ENCODE results near the gene RHO. TPM values are rescaled to one million over a fixed set of nuclear protein-coding genes. Genes with fewer than 3 reads are reported as not detected.
"Not testable (repeated sequence)": the region's sequence is repeated elsewhere in the genome, so short reads cannot be mapped to it uniquely, and the experiment has no call there.

Gene RHO
- total and polyA plus RNA-seq, 4 donors: 0.06 TPM; not detected in 3

DNA sequence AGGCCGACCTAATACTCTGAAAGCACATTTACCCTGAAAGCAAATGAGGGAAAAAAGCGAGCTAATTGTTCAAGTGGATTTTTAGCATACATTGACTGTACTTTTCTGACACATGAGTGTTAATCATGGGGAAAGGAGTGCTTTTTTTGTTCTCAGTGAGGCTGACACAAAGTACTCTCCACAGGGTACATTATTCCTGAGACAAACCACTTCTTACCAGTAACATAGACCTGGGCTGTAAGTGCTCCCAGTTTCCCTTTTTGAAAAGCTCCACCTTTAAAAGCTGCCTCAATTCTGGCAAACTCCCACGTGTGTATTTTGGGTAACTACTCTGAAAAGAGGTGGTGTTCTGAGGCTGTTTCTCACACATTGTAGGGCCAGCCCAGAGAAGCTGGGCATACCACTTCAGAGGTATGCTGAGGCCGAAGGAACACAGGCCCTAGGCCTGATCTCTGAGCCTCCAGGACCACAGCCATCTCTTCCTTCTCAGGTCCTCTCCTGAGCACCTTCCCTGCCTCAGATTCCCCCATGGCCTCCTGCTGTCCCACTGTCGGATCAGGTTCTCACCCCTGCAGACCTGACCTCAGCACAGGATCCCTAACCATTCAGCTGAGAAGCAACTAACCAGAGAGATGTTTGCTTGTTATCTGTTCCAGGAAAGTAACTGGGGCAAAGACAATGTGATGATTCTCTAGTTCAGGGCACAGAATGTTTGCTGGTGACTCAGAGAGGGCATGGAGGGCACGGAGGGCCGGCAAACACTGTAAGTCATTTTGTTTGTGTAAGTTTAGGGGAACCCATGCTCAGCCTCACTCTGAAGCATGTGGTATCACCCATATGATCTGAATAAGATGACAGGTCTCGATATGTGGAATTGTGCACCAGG, 29.6 kb upstream of the RHO start:
- Histone ChIP-seq H3K4me1 (ENCODE audit: control insufficient read depth, insufficient read depth, low read length) (peaks cover 11% of the 10 kb centered on the region), H3K36me3 (ENCODE audit: control insufficient read depth, insufficient read depth, low read length) (peaks cover 45% of the 10 kb centered on the region)
- H3K9me3 ChIP-seq (ENCODE audit: control insufficient read depth, insufficient read depth, low read length); H3K27ac ChIP-seq (ENCODE audit: low read depth, low read length); H3K27me3 ChIP-seq (ENCODE audit: control insufficient read depth, insufficient read depth, low read length); H3K4me3 ChIP-seq (ENCODE audit: low read depth, low read length); DNase-seq (ENCODE audit: low read depth in 4 of 6, low spot score in 6 of 6): not testable (repeated sequence)
- 100% methylated on average over 1 of the region's 8 CpGs for WGBS (ENCODE audit: insufficient coverage)

DNA sequence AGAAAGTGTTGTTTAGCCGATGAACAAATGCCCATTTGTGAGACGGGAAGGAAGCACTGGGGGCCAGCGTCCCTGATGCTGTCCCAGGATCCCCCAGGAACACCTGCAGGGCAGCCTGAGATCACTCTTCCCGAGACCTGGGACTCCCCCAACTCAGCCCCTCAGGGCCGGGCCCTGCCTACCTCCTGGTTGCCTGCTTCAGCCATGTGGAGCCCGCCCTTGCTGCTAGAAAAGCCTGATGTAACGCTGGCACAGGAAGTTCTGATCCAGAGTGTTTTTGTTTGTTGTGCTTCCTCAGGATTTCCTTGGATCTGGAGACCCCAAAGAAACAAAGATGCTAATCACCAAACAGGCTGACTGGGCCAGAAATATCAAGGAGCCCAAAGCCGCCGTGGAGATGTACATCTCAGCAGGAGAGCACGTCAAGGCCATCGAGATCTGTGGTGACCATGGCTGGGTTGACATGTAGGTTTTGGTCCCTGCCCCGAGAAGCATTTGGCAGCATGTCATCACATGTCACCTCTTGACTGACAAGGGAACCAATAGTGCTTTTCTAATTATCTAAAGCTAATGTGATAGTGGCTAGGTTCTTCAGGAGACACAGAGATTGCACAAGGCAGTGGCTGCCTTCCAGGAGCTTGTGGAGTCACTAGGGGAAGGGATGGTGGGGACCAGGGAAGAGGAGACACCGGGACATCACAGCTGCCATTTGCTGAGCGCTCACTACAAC, 28.7 kb upstream of the RHO start:
- Histone ChIP-seq H3K4me1 (ENCODE audit: control insufficient read depth, insufficient read depth, low read length) (peaks cover 11% of the 10 kb centered on the region), H3K36me3 (ENCODE audit: control insufficient read depth, insufficient read depth, low read length) (peaks cover 51% of the 10 kb centered on the region)
- not testable (repeated sequence) for H3K27me3 ChIP-seq (ENCODE audit: control insufficient read depth, insufficient read depth, low read length); H3K4me3 ChIP-seq (ENCODE audit: low read depth, low read length); H3K27ac ChIP-seq (ENCODE audit: low read depth, low read length); DNase-seq (ENCODE audit: low read depth in 4 of 6, low spot score in 6 of 6); H3K9me3 ChIP-seq (ENCODE audit: control insufficient read depth, insufficient read depth, low read length)
- 100% methylated on average over 5 of the region's 14 CpGs for WGBS (ENCODE audit: insufficient coverage)

DNA sequence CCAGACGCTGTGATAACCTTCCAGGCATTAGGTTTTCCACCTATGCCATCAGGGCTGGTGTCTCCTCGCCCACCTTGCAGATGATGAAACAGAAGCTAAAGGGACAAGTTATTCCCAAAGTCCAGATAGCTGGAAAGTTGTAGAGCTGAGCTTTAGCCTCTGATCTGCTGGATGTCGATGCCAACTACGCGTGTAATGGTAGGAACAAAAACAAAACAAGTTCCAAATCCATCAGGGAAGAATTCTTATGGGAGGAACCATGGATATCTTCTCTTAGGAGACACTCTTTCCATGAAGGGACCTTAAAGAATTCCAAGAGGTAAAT, 28.1 kb upstream of the RHO start:
- no peaks in the 10 kb centered on the region for H3K27me3 ChIP-seq (ENCODE audit: control insufficient read depth, insufficient read depth, low read length)
- no peak overlapping the region for H3K27ac ChIP-seq (ENCODE audit: low read depth, low read length)
- H3K4me3 ChIP-seq (ENCODE audit: low read depth, low read length): no peak overlapping the region
- no peaks in the 10 kb centered on the region for H3K9me3 ChIP-seq (ENCODE audit: control insufficient read depth, insufficient read depth, low read length)
- peaks cover 11% of the 10 kb centered on the region for H3K4me1 ChIP-seq (ENCODE audit: control insufficient read depth, insufficient read depth, low read length)
- DNase-seq (ENCODE audit: low read depth in 4 of 6, low spot score in 6 of 6): no peak
- H3K36me3 ChIP-seq (ENCODE audit: control insufficient read depth, insufficient read depth, low read length): peaks cover 50% of the 10 kb centered on the region
- 100% methylated on average over 2 of the region's 5 CpGs for WGBS (ENCODE audit: insufficient coverage)

DNA sequence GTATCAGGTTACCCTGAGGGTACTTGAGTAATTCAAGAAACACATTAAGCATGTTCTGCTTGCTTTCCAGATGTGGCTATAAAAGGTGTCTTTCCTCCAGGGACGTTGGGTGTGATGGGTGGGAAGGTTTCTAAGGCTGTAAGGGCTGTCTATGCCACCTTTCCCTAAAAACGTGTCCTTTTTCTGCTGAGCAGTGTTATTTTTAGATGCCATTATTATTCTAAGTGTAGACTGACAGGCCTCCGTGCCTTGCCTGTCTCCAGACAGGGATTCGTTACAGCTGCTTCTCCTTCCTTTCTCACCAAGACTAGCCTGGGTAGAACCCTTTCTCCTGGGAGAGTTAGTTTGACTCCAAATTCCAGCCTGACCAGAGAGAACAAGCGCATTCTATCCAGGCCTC, 26.8 kb upstream of the RHO start:
- H3K9me3 ChIP-seq (ENCODE audit: control insufficient read depth, insufficient read depth, low read length): no peaks in the 10 kb centered on the region
- no peak for DNase-seq (ENCODE audit: low read depth in 4 of 6, low spot score in 6 of 6)
- H3K4me3 ChIP-seq (ENCODE audit: low read depth, low read length): no peak overlapping the region
- peaks cover 43% of the 10 kb centered on the region for H3K36me3 ChIP-seq (ENCODE audit: control insufficient read depth, insufficient read depth, low read length)
- WGBS (ENCODE audit: insufficient coverage): 100% methylated on average over 1 of the region's 5 CpGs
- no peak overlapping the region for H3K27ac ChIP-seq (ENCODE audit: low read depth, low read length)
- peaks cover 21% of the 10 kb centered on the region for H3K4me1 ChIP-seq (ENCODE audit: control insufficient read depth, insufficient read depth, low read length)
- no peaks in the 10 kb centered on the region for H3K27me3 ChIP-seq (ENCODE audit: control insufficient read depth, insufficient read depth, low read length)

DNA sequence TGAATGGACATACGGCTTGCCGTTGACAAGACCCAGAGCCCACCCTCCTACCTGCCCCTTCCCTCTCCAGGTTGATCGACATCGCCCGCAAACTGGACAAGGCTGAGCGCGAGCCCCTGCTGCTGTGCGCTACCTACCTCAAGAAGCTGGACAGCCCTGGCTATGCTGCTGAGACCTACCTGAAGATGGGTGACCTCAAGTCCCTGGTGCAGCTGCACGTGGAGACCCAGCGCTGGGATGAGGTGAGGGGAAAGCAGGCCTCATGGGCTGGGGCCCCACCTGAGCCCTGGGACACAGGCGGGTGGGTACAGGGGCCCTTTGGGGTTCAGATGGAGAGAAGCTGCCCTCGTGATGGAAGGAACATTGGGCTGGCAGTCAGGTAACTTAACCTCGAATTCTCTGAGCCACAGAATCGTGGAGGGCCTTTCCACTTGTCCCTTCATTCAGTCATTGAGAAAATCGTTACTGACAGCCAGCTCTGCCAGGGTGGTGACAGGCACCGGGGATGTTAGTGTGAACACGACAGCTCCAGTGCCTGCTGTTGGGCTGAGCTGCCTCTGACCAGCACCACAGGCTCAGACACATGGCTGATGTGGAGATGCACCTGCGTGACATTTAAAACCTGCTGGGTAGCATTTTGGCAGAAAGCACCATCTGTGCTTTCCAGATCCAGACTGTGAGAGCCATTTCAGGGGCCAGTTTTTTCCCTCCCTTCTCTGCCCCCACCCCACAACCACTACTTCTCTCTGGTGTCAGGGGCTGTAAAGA, 25.6 kb upstream of the RHO start:
- peak in 1 of 6 donors; percentile 30 for DNase-seq (ENCODE audit: low read depth in 4 of 6, low spot score in 6 of 6)
- Histone ChIP-seq H3K4me1 (ENCODE audit: control insufficient read depth, insufficient read depth, low read length) (peaks cover 32% of the 10 kb centered on the region), H3K36me3 (ENCODE audit: control insufficient read depth, insufficient read depth, low read length) (peaks cover 42% of the 10 kb centered on the region), H3K4me3 (ENCODE audit: low read depth, low read length) (no peak overlapping the region), H3K9me3 (ENCODE audit: control insufficient read depth, insufficient read depth, low read length) (no peaks in the 10 kb centered on the region), H3K27ac (ENCODE audit: low read depth, low read length) (no peak overlapping the region), H3K27me3 (ENCODE audit: control insufficient read depth, insufficient read depth, low read length) (no peaks in the 10 kb centered on the region)
- WGBS (ENCODE audit: insufficient coverage): 89% methylated on average over 18 of the region's 18 CpGs

DNA sequence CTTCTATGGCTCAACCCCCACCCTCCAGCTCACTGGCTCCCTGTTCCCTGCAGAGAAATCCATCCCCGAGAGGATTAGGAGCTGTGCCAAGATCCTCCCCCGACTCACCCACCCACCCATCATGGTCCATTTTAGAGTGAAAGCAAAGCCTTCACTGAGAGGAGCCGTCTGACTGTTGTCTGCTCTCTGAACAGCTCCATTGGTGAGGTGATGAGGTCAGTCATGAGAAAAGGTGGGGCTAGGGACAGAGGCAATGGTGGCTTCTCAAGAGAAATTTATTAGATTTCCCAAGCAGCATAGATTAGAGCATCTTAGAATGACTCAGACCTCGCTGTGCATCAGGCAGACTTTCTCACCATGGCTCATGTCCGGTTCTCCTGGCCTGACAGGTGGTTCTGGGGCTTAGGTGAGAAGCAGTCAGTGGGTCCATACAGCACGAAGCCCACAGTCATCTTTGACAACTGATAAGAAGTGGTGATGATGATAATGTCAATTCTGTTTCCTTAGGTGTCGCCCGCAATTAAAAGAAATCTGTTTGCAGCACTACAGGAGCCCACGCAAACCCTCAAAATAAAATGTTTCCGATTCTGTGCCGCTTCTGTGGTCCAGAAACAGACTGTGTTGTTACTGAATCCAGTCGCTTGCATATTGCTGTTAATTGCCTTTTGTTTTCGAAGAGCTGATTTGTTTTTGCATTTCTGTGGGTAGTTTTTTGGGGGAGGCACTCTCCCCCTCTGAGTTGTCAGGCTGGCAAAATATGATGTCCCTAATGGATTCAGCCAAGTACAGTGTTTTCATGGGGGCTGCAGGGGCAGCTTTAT, 24.8 kb upstream of the RHO start:
- Histone ChIP-seq H3K27ac (ENCODE audit: low read depth, low read length) (no peak overlapping the region), H3K4me3 (ENCODE audit: low read depth, low read length) (no peak overlapping the region), H3K36me3 (ENCODE audit: control insufficient read depth, insufficient read depth, low read length) (peaks cover 40% of the 10 kb centered on the region)

DNA sequence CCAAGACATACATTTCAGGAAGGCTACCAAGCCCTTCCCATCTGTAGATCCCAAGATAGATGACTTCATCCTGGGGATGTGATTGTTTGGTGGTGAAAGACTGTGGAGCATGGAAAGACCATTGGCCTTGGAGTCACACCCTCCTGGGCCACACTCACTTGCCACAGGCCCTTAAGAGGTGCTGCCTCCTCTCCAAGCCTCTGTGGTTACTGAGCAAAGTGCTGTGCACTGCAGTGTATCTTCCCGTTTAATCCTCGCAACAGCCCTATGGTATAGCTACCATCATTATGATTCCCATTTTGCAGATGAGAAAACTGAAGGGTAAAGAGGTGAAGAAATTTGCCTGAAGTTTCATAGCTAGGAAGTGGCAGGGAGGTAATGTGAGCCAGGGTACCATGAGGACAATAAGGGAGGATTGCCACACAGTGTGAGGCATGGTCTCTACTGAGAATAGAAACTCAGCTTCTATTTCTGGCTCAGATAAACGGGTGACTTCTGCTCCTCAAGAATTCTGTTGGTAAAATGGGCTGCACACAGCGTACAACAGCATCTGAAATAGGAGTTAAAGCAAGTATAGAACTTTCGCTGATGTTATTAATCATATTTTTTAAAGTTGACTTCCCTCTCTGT, 23.9 kb upstream of the RHO start:
- Histone ChIP-seq H3K27me3 (ENCODE audit: control insufficient read depth, insufficient read depth, low read length) (no peaks in the 10 kb centered on the region), H3K4me3 (ENCODE audit: low read depth, low read length) (no peak overlapping the region), H3K27ac (ENCODE audit: low read depth, low read length) (no peak overlapping the region), H3K4me1 (ENCODE audit: control insufficient read depth, insufficient read depth, low read length) (peaks cover 32% of the 10 kb centered on the region), H3K36me3 (ENCODE audit: control insufficient read depth, insufficient read depth, low read length) (peaks cover 39% of the 10 kb centered on the region), H3K9me3 (ENCODE audit: control insufficient read depth, insufficient read depth, low read length) (no peaks in the 10 kb centered on the region)
- 80% methylated on average over 1 of the region's 5 CpGs for WGBS (ENCODE audit: insufficient coverage)
- DNase-seq (ENCODE audit: low read depth in 4 of 6, low spot score in 6 of 6): no peak

More for the DNA sequence above, 24.8 kb upstream of the RHO start:
- WGBS (ENCODE audit: insufficient coverage): 77% methylated on average over 12 of the region's 13 CpGs
- Histone ChIP-seq H3K27me3 (ENCODE audit: control insufficient read depth, insufficient read depth, low read length) (no peaks in the 10 kb centered on the region), H3K9me3 (ENCODE audit: control insufficient read depth, insufficient read depth, low read length) (no peaks in the 10 kb centered on the region), H3K4me1 (ENCODE audit: control insufficient read depth, insufficient read depth, low read length) (peaks cover 32% of the 10 kb centered on the region)
- peak in 1 of 6 donors; percentile 60 for DNase-seq (ENCODE audit: low read depth in 4 of 6, low spot score in 6 of 6)

DNA sequence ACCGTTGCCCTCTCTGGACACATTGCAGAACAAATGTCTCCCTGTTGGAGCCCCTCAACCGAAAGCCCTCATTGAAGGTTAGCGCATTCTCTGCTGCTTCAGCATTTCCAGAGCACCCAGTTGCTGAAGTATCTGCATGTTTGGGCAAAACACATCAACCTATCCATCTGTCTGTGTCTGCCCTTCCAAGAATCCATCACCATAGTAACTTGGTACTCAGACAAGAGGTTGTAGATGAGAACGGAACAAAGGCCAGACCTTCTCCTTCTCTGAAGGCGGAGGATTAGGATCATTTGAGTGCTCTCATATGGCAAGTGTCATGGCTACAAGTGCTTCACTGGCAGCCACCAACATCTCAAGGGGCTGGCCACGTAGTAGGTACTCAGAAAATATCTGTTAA, 23.1 kb upstream of the RHO start:
- Histone ChIP-seq H3K4me1 (ENCODE audit: control insufficient read depth, insufficient read depth, low read length) (peaks cover 32% of the 10 kb centered on the region), H3K36me3 (ENCODE audit: control insufficient read depth, insufficient read depth, low read length) (peaks cover 36% of the 10 kb centered on the region), H3K27me3 (ENCODE audit: control insufficient read depth, insufficient read depth, low read length) (no peaks in the 10 kb centered on the region), H3K4me3 (ENCODE audit: low read depth, low read length) (no peak overlapping the region), H3K27ac (ENCODE audit: low read depth, low read length) (no peak overlapping the region), H3K9me3 (ENCODE audit: control insufficient read depth, insufficient read depth, low read length) (no peaks in the 10 kb centered on the region)
- DNase-seq (ENCODE audit: low read depth in 4 of 6, low spot score in 6 of 6): peak in 1 of 6 donors; percentile 80
- WGBS (ENCODE audit: insufficient coverage): 95% methylated on average over 2 of the region's 6 CpGs
